GM21515 (cell line): ENCODE data around the gene COX20.
A peak's percentile ranks its signal among the peaks of the same experiment; 100 is the strongest.

ENCODE experiments used
- ATAC-seq: cut with Tn5 transposase; IDR thresholded peaks from one replicate; pipeline ENCODE4 v1.9.1; 2021; ENCODE audit not compliant: unreplicated experiment

COX20 gene

DNA sequence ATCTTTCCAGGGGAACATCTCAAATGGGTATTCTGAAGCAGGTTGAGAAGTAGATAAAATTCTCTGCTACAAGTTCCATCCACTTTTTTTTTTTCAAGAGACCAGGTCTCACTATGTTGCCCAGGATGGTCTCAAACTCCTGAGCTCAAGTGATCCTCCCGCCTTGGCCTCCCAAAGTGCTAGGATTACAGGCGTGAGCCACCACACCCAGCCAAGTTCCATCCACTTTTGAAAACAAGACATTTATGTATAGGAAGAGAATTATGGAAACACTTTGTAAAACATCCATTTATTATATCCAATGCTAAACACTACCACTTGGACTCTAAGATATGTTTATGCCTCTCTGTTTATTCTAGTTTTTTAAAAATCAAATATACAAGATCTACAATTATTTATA lies 15.4 kb downstream of the COX20 start:
- ATAC-seq: no peak

DNA sequence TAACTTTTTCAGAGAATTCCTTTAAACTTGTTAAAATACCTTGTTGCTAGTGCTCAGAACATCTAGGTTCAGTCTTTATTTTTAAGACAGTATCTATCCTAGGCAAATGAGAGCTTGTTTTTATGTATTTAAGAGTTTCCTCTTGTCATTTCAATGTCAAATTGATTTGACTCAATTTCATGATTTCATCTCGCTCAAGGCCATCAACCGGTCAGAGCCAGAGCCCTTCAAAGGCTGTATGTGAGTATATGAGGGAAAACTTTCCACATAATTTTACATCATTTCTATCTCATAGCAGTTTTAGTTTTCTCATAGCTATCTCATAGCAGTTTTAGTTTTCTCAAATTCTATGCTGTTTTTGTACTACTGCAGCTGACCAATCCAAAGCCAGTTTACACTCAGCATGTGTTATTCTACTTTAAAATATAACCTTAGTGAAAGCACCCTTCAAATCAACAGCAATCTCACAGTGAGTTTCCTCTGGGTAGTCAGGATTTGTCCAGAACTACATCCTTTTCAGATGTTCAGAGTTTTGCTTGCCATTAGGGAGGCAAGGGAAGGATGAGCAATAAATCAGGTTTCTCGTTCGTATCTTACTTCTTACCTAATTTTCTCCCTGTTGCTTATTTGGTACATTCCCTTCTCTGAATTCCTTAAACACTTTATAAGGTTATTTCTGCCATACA lies 16.2 kb downstream of the COX20 start:
- no peak for ATAC-seq

DNA sequence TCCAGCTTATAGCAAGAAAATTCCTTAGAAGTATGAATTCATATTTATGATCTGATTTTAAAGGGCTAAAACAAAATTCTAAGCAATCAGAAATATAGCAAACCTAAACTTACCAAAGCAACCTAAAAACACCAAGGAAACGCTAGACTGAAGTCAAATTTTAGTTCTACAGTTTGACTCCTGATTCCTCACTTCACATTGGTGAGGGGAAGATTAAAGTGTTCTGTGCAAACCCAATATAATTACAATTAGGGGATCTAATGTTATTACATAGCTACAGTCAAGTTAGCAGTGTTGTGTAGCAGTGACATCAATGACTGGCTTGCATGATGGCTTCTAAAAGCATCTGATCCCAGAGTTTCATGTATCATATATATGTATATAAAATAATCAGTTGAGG lies 17.2 kb downstream of the COX20 start:
- ATAC-seq: no peak

DNA sequence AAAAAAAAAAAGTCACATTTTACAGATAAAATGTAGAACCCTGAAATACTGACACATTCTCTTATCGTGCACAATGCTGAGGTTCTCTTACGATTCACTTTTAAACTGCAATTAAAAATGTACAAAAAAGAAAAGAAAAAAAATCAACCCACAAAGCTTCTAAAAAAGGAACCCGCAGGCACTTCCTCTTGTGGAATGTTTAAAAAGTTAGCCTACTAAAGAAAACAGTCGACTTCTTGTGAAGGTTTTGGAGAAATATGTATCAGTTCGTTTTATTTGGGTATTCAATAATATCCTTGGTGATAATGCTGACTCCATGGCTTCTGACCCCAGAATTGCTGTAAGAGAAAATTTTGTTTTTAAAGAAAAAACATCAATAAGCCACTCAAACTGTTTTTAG lies 18.7 kb downstream of the COX20 start:
- no peak for ATAC-seq

DNA sequence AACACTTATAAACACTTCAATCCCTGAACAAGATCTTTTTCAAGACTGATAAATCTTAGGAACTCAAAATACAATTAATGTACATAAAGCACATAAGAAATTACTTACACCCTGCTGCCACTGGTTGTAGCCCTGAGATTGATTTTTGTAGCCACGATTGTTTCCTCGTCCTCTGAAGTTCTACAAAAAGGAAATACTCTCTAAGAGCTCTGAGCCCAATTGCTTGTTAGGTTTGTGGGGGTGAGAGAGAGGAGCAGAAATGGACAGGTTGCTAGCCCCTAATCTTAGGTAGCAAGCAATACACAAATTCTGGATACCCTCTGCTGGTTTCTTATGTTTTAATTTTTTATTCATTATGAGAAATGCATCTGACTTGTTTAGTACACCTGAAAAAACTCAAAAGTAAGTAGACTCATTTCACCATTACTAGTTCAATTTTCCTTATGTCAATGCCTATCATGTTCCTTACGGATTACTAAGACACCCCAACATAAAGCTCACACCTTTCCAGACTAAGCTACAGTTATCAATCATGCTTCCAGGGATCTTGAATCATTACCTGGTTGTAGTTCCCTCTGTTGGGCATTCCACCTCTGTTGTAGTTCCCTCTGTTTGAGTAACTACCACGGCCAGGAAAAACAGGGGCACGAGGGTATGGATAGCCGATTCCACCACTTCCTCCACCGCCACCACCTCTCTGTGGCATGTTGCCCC lies 19.6 kb downstream of the COX20 start:
- no peak for ATAC-seq

DNA sequence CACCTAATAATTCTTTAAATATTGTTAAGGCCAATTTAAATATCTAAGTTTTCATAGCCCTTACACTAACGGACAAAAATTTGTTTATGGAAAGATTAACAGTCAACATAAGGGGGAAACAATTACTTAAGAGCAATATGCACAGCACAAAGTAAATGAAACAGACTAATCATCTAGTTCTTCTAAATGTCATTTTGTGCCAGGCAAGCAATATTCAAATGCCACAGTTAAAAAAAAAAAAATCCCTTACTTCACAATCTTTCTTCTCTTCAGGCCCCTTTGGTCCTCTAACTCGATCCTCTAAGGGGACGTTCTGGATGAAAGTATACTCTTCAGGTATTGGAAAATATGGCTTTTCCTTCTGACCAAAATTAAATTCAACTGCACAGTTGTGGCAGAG lies 22.3 kb downstream of the COX20 start:
- ATAC-seq: no peak

DNA sequence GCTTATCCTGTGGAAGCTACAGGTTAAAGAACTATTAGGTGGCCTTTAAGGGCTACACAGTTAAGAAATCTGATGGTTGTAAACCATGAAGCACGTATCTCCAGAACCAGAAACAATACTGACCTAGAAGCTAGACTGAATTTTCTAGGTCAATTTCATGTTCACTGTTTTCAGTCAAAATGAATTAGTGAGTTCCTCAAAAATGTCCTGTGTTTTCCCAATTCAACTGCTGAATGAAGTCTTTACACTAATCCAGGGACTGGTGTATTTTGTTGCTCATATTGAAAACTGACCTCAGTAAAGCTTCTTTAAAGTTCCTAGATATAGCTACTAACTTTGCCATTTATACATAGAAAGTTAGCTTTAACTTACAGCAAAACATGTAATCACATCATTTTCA lies 22.9 kb downstream of the COX20 start:
- no peak for ATAC-seq

DNA sequence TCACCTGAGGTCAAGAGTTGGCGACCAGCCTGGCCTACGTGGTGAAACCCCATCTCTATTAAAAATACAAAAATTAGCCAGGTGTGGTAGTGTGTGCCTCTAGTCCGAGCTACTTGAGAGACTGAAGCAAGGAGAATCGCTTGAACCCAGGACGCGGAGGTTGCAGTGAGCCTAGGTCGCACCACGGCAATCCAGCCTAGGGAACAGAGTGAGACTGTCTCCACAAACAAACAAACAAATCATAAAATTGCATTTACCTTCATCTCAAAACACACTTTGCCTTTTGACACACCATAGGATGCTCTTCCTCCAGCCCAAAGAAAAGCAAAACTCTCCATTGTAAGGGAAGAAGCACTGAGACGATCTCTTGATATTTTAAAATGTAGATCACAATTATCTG lies 24.6 kb downstream of the COX20 start:
- no peak for ATAC-seq

DNA sequence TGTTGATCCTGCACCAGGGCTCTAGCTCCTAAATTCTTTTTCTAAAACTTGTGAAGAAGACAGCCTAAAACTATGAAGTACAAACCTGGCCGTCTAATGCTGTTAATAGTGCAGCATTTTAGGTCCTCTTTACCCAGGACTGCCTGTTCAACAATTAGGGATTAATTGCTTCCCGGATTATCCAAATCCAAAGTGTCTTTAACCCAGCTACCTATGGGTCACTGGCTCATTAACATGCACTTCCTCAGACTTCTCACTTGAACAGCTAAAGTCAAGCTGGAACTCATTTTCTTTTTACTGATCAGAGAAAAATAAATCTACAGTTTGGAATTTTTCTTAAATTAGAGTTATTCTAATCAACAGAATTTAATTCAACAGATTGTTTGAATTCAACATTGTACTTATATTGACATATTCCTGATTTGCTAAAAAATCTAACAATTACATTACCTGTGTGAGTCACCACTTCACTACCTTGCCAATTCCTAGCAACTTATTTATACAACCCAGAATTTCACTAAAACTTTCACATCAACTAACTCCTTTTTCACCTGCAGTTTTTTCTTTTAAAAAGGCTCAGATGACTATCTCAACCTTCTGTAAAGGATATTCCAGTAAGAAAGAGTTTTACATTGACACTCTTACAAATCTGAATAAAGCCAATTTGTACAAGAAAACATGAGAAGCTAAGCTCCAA lies 25.6 kb downstream of the COX20 start:
- ATAC-seq: no peak

DNA sequence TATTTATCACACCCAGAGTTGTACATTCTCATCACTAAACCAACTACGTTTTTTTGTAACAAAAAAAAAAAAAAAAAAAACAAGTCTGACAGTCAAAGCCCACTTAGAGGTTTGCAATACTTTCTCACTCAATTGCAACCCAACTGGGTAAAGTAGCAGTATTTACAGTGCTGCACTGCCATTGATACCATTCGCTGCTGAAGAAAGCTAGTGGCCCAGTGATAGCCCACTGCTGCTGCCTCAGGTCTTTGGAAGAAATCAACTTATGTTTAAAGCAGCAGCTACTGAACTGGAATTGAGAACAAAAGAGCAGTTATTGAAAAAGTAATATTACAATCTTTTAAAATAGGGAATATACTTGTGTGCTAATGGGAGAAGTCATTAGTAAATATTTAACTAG lies 26.2 kb downstream of the COX20 start:
- ATAC-seq: no peak

DNA sequence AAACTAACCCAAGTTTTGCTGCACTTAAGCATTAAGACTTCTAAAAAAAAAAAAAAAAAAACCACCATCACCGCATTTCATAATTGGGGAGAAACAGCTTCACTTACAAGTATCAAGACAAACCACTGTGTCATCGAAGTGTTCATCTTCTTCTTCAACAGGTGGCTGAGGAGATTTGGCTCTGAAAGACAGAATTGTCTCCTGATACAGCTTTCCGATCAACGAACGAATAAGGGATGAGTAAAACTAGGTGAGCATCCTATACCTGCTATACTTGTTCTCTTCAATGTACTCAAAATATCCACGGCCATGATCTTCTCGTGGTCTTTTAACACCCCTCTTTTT lies 26.9 kb downstream of the COX20 start:
- no peak for ATAC-seq

DNA sequence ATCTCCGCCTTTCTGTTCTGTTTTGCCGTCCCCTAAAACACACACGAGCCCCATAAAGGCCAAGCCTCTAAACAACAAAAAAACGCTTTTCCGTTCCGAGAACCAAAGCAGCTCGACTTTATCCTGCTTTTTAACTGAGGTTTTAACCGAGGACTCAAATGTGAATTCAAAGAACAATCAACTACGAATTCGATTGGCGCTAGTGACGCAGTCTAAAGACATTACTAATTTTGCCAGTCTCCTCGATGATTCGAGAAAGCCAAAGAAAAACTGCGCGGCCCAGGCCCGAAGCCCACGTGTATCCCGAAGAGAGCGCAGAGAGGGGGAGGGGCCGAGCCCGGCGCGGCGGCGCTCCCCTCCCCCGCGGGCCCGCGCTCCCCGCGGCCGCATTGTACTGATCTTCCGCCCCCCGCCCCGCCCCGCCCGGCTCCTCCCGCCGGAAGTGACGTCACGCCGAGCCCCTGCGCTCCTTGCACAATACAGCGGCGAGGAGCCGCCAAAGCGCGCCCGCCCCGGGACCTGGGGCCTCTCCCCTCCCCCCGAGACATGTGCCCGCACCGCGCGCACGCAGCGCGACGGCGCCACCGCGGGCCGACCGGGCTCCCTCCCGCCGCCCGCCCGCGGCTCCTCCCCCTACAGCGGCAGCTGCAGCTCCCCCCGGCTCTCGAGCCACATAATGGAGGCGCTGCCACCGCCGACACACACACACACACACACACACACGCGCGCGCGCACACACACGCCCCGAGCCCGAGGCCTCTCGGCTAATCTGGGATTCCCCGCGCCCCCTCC lies 27.4 kb downstream of the COX20 start:
- peak; percentile 56 for ATAC-seq

DNA sequence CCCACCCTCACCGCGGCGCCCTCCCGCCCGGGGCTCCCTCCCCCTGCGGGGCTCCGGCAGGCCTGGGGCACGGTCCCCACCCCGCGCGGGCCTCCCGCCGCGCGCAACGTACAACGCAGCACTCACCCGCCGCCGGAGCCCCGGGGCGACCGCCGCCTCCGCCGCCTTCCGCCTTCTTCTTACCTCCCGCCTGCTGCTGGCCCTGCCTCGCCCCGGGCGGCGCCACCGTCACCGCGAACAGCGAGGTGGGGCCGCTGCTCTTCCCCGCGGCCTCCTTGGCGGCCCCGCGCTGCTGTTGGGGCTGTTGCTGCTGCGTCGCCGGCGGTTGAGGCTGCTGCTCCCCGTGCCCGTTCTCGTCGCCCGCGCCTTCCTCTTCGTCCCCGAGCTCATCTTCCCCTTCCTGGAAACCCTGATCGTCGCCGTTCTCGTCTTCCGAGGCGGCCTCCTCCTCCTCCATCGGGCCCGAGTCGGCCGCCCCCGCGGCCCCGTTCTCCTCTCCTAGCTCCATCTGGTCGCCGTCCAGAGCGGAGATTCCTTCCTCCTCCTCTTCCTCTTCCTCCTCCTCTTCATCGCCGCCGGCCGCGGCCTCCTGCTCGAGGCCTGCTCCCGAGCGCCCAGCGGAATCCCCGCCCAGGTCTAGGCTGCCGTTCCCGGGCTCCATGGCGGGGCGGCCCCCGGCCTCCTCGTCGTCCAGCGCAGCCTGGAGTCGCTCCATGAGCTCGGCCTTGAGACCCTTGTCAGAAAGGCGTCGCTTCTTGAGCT lies 28.2 kb downstream of the COX20 start:
- ATAC-seq: peak; percentile 8

DNA sequence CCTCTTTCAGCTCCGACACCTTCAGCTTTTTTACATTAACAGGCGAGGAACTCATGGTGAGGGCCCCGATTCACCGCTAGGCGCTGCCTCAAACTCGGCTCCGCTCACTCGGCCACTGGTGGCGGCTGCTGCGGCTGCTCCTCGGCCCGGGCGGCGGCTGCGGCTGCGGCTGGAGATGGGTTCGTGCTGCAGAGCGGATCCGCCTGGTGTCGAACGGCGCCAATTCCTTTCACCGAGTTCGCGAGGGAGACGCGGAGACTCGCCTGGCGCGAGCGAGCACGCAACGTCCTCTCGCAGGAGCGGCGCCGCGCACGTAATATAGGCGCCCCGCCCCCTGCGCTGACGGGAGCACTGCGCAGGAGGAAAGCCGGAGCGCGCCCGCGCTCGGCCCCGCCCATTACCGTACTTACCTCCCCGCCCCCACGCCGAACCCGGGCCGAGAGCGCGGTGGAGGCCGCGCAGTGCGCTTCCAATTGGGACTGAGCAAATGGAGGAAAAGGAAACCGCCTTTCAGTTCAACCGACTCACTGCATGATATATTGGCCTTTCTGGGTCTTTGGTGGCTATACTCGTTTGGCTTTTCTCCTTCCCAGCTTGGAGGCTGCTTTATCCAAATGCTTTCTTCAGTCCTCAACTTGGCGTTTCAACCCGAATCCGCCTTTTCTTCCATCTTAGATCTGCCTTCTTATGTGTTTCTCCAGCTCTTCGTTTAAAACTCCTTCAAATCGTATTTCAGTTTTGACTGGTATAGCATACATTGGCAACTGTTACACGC lies 29.0 kb downstream of the COX20 start, which contains the start of gene HNRNPU:
TSS of gene HNRNPU (minus strand) at position 291 of the 775 bp plus-strand sequence. CDS start at position 55, 236 bp downstream.
- peak; percentile 68 for ATAC-seq

DNA sequence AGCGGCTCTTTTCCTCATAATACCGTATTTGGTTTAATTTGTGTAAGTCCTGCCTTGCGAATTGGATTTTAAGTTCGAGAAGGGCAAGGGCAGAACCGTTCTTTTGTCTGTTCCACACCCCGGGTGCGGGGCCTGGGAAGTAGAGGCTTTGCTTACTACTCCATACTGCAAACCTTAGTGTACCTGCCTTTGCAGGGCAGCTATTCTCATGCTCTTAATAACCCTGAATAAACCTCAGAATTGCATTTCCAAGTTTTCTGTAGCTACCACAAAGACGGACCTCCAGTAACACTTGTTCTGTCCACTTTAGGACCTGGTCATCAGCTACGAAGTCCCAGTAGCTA lies 29.5 kb downstream of the COX20 start:
- ATAC-seq: no peak

DNA sequence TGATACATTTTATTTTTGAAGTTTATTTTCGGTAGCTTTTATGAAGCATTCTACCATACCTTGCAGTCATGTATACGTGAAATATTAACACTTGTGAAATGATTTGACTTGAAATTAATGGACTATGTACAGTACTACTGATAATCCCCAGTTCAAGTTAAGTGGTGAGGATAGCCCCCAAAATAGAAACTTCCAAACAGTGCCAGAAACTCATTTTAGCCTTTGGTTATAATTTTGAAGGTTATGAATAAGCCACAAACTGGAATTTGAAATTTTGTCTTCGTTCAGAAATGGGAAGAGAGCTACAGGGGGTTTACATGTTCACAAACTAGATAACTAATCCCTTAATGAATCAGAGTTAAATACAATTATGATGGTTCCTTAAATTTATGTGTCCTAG lies 30.4 kb downstream of the COX20 start:
- no peak for ATAC-seq

DNA sequence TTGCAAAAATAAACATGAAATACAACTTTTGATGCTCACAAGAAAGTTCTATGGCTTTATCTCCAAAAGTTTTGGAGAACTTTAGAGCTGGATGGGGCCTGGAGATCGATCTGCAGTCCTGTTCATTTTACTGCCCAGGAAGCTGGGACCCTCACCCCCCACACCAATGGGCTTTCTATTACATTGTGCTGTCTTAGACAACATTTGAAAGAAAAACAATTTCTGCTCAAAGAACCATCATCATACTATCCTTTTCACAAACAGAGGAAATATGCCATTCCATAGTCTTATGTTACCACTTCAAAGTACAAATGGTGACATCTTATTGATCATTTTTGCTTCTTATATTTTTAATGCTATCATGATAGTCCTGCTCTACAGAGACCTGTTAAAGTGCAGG lies 30.9 kb downstream of the COX20 start:
- ATAC-seq: no peak

DNA sequence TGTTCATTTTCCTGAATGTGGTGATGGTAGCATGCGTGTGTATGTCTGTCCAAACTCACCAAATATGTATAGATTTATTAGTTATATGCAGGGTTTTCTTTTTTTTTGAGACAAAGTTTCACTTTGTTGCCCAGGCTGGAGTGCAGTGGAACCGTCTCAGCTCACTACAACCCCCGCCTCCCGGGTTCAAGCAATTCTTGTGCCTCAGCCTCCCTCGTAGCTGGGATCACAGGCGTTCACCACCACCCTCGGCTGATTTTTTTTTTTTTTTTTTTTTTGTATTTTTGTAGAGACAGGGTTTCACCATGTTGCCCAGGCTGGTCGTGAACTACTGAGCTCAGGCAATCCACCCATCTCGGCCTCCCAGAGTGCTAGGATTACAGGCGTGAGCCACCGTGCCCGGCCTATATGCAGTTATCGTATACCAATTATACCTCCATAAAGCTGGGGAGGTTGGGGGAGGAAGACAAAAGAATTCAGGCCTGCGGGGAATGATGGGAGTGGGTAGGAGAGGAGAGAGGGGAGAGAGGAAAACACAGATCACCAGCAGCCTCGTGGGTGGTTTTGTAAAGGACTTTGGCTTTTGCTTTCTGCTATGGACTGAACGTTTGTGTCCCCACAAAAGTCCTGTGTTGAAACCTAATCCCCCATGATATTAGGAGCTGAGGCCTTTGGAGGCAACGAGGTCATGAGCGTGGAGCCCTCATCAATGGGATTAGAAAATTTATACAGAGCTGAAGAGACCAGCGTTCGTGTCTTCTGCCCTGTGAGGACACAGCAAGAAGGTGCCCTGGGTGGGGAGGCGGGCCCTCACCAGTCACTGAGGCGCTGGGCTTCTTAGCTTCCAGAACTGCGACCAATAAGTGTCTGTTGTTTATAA lies 33.3 kb downstream of the COX20 start:
- ATAC-seq: no peak

DNA sequence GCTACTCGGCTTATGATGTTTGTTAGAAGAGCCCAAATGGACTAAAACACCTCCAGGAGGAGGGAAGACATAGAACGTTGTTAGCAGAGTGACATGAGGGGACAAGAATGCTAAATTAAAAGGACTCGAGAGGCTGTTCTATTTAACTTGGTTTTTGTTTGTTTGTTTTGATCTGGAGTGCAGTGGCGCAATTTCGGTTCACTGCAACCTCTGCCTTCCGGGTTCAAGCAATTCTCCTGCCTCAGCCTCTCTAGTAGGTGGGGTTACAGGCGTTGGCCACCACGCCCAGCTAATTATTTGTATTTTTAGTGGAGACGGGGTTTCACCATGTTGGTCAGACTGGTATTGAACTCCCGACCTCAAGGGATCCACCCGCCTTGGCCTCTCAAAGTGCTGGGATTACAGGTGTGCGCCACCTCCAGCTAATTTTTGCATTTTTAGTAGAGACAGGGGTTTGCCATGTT lies 33.9 kb downstream of the COX20 start:
- no peak for ATAC-seq
